K562 (cell line): ENCODE measurements around the gene CIAO3.

Experiments
- ARID1B ChIP-seq: fragments of 450-650 bp; IDR thresholded peaks from 2 replicates; pipeline ENCODE4 v1.6.1; 2016; ENCODE audit warnings: antibody characterized with exemption, mild to moderate bottlenecking, inconsistent platforms
- CHD1 ChIP-seq: fragments of 200-600 bp; sonication (generic); IDR thresholded peaks from one replicate; pipeline ENCODE4 v1.6.1; 2012; ENCODE audit warnings: mild to moderate bottlenecking, moderate library complexity, low read length, inconsistent platforms
- CTCF ChIP-seq, 3 experiments: IDR thresholded peaks in 2 of 3; conservative IDR thresholded peaks in 1 of 3; 2 replicates each; pipeline ENCODE4 v1.5.1; 2011 to 2012; ENCODE audit warnings: low read length in 3 of 3, mild to moderate bottlenecking in 3 of 3, control low read depth in 2 of 3, improper control_type of control experiment in 1 of 3, inconsistent platforms in 1 of 3, low read depth in 1 of 3, mixed read lengths in 1 of 3, moderate library complexity in 1 of 3; ENCODE audit not compliant: insufficient read depth in 2 of 3
- EZH2 ChIP-seq: IDR thresholded peaks from 2 replicates; pipeline ENCODE4 v1.6.1; 2012; ENCODE audit warnings: low read depth, mild to moderate bottlenecking, inconsistent platforms, low read length, borderline replicate concordance
- HDAC1 ChIP-seq, 2 experiments: fragments of 450-650 bp; IDR thresholded peaks; 2 replicates each; pipeline ENCODE4 v1.6.1; 2016 to 2017; ENCODE audit warnings: inconsistent platforms in 1 of 2, mild to moderate bottlenecking in 1 of 2, moderate library complexity in 1 of 2
- REST ChIP-seq, 2 experiments: fragments of 450-650 bp; formaldehyde crosslinking in 1 of 2; IDR thresholded peaks; 2 replicates each; pipeline versions ENCODE4 v1.4.0 to v1.6.1; 2014 to 2020; ENCODE audit warnings: mild to moderate bottlenecking in 2 of 2, borderline replicate concordance in 1 of 2, low read depth in 1 of 2
- THRA ChIP-seq: fragments of 450-650 bp; IDR thresholded peaks from 2 replicates; pipeline ENCODE4 v1.6.1; 2017; ENCODE audit warnings: mild to moderate bottlenecking, moderate library complexity
- ZNF277 ChIP-seq: fragments of 250-450 bp; sonication (Bioruptor Pico); IDR thresholded peaks from 2 replicates; pipeline ENCODE4 v1.8.0; 2022; ENCODE audit warnings: inconsistent platforms, mild to moderate bottlenecking, moderate library complexity, borderline replicate concordance

GRCh38 chr16:718389-718788 lies 22.4 kb downstream of the CIAO3 start:
- no peak for TF ChIP-seq THRA
- TF ChIP-seq REST (IDR thresholded peaks at IDR 0.05; ENCODE audit: borderline replicate concordance): no peak
- no peak for TF ChIP-seq REST (CRISPR knock-in tag; IDR thresholded peaks at IDR 0.05; ENCODE audit: low read depth)
- no peak for TF ChIP-seq ARID1B
- no peak for TF ChIP-seq ZNF277 (CRISPR knock-in tag)
- TF ChIP-seq CHD1: no peak
- no peak for TF ChIP-seq CTCF (IDR thresholded peaks at IDR 0.05 in 2 of 3, conservative IDR thresholded peaks at IDR 0.05 in 1 of 3; ENCODE audit: insufficient read depth in 2 of 3, low read depth in 1 of 3, low read length in 3 of 3)
- no peak for TF ChIP-seq HDAC1 (IDR thresholded peaks at IDR 0.05)
- no peak for TF ChIP-seq EZH2
